ENCODE data around the gene DGKZ.

Gene DGKZ

DNA sequence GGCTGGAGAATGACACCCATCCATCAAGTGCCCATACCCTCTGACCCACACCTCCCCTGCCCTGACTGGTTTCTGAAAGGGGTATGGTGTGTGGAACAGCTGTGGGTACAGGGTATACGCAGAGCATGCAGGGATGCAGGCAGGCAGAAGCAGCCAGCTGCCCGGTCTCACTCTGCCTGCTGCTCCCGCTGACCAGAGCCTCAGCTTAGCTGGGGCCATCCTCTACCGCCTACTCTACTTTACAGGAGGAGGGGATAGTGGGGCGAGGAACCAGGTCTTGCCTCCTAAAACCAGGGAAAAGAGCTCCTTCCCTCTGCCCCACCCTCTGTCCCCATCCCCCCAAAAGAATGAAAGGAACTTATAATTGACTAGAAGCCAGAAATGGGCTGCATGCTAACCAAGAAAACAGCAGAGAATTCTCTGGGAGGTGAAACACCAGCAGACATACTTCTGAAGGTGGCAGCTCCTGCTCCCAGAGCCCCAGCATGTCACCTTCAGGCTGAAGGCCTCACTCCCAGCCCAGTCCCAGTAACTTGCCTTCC, 57.3 kb downstream of the DGKZ start:
- DNase-seq = no peak

GRCh38 chr11:46407635-46408034, 60.4 kb downstream of the DGKZ start:
- no peak for DNase-seq

GRCh38 chr11:46408407-46408986, 61.2 kb downstream of the DGKZ start:
- no peak for DNase-seq

DNA sequence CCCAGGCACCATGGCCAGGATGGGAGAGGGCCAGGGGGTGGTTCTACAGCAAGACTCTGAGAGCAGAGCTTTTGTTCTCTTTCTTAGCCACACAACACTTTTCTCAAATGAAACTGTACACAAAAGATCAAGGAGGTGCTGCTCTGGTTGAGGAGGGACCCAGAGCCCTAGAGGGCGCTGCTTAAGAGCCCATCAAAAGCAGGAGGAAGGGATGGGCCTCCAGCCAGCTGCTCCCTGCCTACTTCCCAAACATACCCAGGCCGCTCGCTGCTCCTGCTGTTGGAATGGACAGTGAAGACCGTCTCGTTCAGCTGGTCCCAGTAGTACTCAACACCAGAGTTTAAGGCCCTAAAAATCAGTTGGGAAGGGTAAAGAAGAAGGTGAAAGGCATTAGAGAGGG, 62.8 kb downstream of the DGKZ start:
- DNase-seq = no peak

DNA sequence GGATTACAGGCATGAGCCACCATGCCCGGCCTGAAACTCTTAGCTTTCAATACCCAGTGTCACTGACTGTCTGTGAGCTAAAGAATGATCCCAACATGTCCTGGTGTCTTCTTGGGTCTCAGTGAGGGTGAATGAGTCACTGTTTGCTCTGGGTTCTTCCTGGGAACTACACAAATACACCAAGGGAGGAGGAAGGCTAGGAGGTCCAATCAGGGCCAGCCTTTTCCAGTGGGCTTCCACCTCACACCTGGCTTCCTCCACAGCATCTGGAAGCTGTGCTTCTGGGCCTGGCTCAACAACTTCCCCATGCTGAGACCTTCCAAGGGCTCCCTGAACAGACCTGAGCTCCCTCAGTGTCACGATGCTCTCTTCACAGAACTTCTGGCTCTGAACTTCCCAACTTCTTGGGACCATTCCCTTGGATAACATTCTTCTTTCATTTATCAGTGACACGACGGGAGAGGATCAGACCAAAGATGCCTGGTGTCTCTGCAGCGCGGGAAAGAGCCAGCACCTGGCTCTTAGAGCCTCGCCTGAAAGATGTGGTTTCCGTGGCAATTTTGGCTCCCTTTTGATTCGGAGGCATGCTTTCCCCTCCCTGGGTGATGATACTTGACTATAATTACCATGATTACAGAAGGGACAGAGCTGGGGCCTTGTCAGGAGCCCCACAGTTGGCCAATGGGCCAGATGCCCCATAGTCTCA, 66.7 kb downstream of the DGKZ start:
- DNase-seq = no peak

- DNase-seq = no peak
Observed at GRCh38 chr11:46414466-46414796, 67.2 kb downstream of the DGKZ start.

GRCh38 chr11:46414879-46415278, 67.6 kb downstream of the DGKZ start:
- DNase-seq = no peak

GRCh38 chr11:46417711-46418110, 70.4 kb downstream of the DGKZ start:
- no peak for DNase-seq

GRCh38 chr11:46418751-46419150, 71.5 kb downstream of the DGKZ start:
- no peak for DNase-seq

GRCh38 chr11:46420513-46420912, 73.2 kb downstream of the DGKZ start:
- no peak for DNase-seq

GRCh38 chr11:46421257-46421880, 74.1 kb downstream of the DGKZ start:
- no peak for DNase-seq

DNA sequence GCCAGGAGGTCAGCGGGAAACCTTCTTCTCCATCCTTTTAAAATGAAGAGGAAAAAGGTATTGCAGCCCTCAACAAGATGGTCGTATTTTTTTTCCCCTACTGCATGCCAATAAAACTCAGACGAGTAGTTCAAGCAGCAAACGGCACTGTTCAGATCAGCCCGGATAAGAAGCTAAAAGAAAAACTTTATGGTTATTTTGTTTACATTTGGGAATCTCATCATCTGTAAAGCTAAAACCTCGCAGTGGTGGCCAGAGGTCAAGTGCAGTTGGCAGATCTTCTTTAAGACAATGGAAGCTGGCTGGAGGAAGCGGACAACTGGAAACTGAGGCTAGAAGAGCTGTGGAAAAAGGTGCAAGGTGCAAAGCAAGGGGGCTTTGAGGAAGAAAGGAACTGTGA, 75.3 kb downstream of the DGKZ start:
- no peak for DNase-seq

DNA sequence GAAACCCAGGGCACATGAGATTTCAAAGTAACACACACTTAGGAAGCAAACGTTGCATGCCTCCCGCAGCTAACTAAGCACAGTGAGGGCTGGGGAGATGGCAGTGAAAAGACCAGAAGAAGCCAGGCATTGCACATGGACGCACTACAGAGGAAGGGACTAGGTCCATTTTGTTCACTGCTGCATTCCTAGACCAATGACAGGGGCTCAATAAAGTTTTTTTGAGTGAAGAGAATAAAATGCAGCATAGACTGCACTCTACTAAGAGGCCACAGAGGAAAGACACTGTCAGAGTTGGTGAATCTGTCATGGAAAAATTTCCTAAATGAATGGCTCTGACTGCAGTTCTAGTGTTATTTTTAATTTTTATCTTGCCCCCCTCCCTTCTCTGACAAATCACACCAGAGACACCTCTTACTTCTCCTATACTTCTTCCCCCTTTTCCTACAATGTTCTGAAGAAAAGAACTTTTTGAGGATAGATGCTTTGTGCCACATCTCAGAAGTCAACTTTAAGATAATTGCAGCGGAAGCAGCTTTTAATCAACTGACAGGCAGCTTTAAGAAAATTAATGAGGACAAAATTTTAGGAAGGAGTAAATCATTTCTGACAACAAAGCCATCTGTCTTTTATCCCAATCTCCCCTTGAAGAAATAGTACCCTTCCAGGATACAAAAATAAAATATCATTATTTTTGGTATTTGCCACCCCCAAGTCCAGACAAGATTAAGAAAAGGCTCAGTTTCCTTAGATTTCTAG, 79.1 kb downstream of the DGKZ start:
- no peak for DNase-seq

- no peak for DNase-seq
Observed at GRCh38 chr11:46427364-46427763, 80.1 kb downstream of the DGKZ start.

DNA sequence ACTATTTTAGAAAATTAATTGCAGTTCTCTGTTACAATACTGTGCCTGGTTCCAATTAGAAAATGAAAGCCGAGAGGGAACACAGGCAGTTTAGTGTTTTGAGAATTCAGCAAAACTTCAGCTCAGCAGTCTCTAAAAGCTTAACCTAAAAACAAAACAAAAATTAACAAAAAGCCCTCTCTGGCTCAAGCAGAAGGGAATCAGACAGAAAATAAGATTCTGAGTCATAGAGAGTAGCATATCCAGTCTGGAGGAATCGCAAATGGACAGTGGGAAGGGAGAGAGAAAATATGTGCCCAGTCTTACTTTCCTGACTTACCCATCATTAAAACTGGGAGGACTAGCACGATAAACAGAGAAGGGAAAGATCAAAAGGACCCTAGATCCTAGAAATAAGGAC, 82.5 kb downstream of the DGKZ start:
- DNase-seq = no peak

All from CD4-positive, alpha-beta T cell treated with Interleukin-10 for 1 hour (primary cell).